Skeletal muscle satellite cell (primary cell): ENCODE data around the gene CDC42SE2.

Experiments
- H3K27me3 ChIP-seq: 2 replicates; pipeline ENCODE4 v1.7.0; 2013; ENCODE audit warnings: low read length; ENCODE audit not compliant: control insufficient read depth, insufficient read depth
- H3K36me3 ChIP-seq: 2 replicates; pipeline ENCODE4 v1.7.0; 2013; ENCODE audit warnings: mild to moderate bottlenecking, control low read depth, low read length; ENCODE audit not compliant: insufficient read depth
- H3K4me1 ChIP-seq: 2 replicates; pipeline ENCODE4 v1.7.0; 2013; ENCODE audit warnings: low read length; ENCODE audit not compliant: control insufficient read depth, insufficient read depth
- H3K4me2 ChIP-seq: 2 replicates; pipeline ENCODE4 v1.7.0; 2013; ENCODE audit warnings: mild to moderate bottlenecking, low read length
- H3K4me3 ChIP-seq: 2 replicates; pipeline ENCODE4 v1.7.0; 2013; ENCODE audit warnings: low read length
- H3K9ac ChIP-seq: 2 replicates; pipeline ENCODE4 v1.7.0; 2013; ENCODE audit warnings: mild to moderate bottlenecking, low read depth, low read length, moderate library complexity
- H3K9me3 ChIP-seq: replicated peaks from 2 replicates; pipeline ENCODE4 v1.7.0; 2013; ENCODE audit warnings: mild to moderate bottlenecking, control low read depth, low read length

Gene CDC42SE2

DNA sequence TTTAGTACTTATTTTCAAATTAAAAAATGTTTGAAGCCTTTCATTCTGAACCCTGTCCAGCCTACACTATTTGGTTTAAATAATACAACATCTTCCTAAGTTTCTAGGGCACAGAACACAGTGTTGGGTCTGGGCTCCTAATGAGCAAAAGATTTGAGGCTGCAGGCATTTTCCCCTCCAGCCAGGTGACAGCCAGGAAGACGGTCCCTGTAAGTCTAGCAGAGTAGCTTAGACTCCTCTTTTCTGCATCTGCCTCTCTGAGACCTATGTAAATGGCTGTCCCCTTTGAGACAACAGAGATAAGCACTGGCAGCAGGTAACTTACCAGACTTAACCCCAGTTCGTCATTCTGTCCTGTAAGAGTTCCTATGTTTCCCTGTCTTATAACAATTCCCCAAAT lies 141.8 kb downstream of the CDC42SE2 start:
- Histone ChIP-seq H3K4me1 (no peaks in the 10 kb centered on the region), H3K27me3 (no peaks in the 10 kb centered on the region), H3K36me3 (peaks cover 24% of the 10 kb centered on the region), H3K4me2 (no peak overlapping the region), H3K9me3 (no peaks in the 10 kb centered on the region), H3K9ac (no peak overlapping the region), H3K4me3 (no peak overlapping the region)

DNA sequence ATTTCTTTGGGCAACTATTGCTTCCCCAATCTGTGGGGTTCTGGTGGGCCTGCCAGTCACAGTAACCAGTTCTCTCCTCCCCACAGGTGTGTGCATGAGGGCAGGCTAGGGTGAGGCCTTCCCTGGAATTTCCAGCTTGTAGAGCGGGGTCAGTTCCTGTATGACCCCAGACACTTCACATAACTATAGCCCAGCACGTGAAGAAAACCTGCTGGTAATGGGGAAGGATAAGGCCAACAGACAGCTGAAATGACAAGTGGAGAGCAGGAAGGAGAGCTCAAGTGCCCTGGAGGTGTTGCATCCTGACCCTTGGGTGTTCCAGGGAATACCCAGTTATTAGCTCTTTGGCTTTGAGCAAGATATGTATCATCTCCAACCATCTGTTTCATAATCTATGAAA lies 142.2 kb downstream of the CDC42SE2 start:
- Histone ChIP-seq H3K4me2 (no peak overlapping the region), H3K9ac (no peak overlapping the region), H3K4me1 (no peaks in the 10 kb centered on the region), H3K4me3 (no peak overlapping the region), H3K27me3 (no peaks in the 10 kb centered on the region), H3K36me3 (peaks cover 20% of the 10 kb centered on the region), H3K9me3 (no peaks in the 10 kb centered on the region)

DNA sequence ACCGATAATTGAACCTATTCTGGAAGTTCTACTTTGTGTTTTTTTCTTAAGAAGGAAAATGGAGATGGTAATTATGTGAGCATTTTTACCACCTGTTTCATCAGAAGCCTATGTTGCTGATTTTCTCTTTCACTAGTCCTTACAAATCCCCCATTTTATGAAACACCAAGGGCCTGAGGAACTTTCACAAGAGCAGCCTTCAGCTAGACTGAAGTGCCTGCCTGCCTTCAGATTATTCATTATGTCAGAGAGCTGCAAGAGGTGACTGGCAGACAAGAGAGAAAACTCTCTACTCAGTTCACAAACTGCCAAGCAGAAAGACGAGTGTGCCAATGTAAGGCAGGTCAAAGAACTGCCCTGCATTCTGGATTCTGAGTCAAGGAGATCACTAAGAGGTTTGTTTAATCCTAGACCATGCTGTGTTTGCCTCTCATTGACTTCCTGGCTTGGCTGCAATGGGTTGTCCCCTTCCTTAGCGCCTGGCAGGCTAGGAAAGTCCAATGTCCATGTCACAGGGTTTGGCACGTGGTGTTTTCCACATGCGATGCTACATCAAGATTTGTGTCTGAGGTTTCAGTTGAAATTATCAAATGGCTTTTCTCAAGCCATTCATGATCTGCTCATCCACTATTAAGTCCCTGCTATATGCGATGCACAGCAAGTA lies 143.3 kb downstream of the CDC42SE2 start:
- H3K4me3 ChIP-seq = no peak overlapping the region
- H3K9ac ChIP-seq = no peak overlapping the region
- peaks cover 15% of the 10 kb centered on the region for H3K36me3 ChIP-seq
- H3K4me2 ChIP-seq = no peak overlapping the region
- H3K9me3 ChIP-seq = no peaks in the 10 kb centered on the region
- H3K27me3 ChIP-seq = no peaks in the 10 kb centered on the region
- H3K4me1 ChIP-seq = no peaks in the 10 kb centered on the region

DNA sequence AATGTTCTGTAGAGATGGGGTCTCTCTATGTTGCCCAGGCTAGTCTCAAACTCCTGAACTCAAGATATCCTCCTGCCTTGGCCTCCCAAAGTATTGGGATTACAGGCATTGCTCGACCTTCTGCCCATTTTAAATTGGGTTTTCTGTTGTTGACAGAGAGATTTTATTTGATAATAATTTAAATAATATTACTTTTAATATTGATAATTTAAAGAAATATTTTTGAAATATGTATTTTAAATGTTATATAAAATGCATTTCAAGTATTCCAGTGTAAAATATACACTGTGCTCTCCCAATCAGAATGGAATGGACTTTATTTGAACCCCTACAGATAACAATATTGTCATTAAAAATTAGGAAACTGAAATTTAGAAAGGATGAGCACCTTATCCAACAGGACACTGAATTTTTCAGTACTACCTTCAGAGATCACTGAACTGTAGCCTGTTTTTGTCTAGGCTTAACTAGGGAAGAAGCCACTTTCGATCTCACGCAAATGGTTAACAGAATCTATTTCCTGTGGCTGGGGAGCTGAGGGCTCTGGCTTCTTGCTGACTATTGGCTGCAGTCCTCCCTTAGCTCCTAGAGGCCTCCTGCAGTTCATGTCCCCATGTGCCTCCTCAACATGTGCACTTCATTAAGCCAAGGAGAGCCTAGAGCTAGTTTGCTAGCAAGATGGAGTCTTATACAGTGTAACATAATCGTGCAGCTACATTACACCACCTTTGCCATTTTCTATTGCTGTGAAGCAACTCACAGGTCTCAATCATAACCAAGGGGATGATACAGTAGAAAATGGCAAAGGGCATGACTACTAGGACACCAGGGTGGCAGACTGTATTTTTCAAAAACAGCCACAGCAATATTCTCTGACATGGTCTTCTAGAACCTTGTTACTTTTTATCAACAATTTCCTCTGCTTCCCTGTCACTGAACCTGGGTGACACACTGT lies 150.0 kb downstream of the CDC42SE2 start:
- no peak overlapping the region for H3K9ac ChIP-seq
- no peaks in the 10 kb centered on the region for H3K36me3 ChIP-seq
- no peak overlapping the region for H3K4me3 ChIP-seq
- no peaks in the 10 kb centered on the region for H3K27me3 ChIP-seq
- H3K4me1 ChIP-seq = no peaks in the 10 kb centered on the region
- no peaks in the 10 kb centered on the region for H3K9me3 ChIP-seq
- no peak overlapping the region for H3K4me2 ChIP-seq

DNA sequence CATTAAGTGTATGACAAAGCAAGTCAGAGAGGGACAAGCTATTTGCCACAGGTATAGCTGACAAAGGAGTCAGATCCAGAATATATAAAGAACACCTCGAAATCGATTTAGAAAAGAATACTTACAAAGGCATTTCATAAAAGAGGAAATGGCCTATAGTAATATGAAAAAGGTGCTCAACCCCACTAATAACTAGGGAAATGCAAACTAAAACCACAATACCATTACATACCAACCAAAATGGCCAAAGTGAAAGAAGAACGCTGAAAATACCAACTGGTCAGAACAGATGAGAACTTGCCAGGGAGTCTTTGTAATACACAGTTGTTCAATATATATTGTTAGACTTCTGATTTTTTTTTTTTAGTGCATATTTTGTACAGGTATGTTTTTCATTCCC lies 152.9 kb downstream of the CDC42SE2 start:
- no peak overlapping the region for H3K9ac ChIP-seq
- H3K4me2 ChIP-seq = no peak overlapping the region
- no peaks in the 10 kb centered on the region for H3K27me3 ChIP-seq
- H3K9me3 ChIP-seq = no peaks in the 10 kb centered on the region
- no peak overlapping the region for H3K4me3 ChIP-seq
- H3K36me3 ChIP-seq = peaks cover 4% of the 10 kb centered on the region
- no peaks in the 10 kb centered on the region for H3K4me1 ChIP-seq

DNA sequence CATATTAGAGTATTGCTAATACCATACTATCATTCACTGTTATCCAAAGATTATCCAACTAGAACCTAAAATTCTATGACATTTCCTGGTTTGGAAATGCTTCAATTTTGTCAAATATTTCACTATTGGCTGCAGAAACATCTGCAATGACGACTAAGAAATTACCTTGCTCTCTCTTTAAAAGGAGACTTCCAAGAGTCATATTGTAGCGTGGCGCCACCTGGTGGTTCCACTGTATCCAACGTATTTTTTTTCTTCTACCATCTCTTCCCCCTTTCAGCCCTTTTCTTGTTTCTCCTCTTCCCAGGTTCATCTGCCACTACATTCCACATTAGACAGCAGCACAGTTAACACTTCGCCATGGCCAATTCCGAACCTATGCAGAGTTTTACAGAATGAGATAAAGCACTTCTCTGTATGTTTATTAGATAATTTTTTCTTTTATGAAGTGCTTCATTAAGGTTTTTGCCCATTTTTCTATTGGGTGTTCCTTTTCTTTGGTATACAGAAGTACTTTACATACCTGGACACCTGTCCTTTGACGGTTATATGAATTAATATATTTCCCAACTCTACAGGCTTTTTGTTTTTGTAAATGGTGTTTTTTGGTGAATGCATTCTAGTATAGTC lies 153.5 kb downstream of the CDC42SE2 start:
- no peak overlapping the region for H3K4me2 ChIP-seq
- no peaks in the 10 kb centered on the region for H3K4me1 ChIP-seq
- no peak overlapping the region for H3K4me3 ChIP-seq
- H3K9ac ChIP-seq = no peak overlapping the region
- H3K36me3 ChIP-seq = peaks cover 8% of the 10 kb centered on the region
- no peaks in the 10 kb centered on the region for H3K9me3 ChIP-seq
- H3K27me3 ChIP-seq = no peaks in the 10 kb centered on the region

DNA sequence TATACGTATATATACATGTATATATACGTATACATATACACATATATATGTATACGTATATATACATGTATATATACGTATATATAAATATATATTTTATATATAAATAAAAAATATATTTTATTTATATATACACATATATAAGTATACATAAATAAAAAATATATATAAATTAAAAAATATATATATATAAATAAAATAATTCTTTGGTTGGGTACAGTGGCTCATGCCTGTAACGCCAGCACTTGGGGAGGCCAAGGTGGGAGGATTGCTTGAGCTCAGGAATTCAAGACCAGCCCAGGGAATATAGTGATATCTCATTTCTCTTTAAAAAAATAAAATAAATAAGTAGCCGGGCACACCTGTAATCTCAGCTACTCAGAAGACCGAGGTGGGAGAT lies 155.0 kb downstream of the CDC42SE2 start:
- H3K9ac ChIP-seq = no peak overlapping the region

DNA sequence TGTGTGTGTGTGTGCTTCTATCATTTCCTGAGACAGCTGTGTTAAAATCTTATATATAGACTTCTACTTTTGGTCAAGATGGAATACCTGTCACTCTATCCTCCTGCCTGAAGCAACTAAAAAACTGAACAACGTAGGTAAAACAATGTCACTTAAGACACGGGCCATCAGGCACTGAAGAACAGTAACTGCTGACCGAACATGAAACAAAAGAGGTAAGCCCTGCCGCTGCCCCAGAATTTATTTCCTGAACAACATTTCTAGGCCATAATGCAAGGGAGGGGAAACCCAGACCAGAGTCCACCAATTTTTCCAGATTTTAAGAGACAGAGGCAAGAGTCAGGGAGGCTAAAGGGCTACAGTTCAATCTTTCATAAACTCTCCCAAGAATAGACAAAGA lies 156.0 kb downstream of the CDC42SE2 start:
- H3K4me3 ChIP-seq = no peak overlapping the region
- no peaks in the 10 kb centered on the region for H3K9me3 ChIP-seq
- H3K4me2 ChIP-seq = no peak overlapping the region
- peaks cover 8% of the 10 kb centered on the region for H3K36me3 ChIP-seq
- no peak overlapping the region for H3K9ac ChIP-seq
- no peaks in the 10 kb centered on the region for H3K27me3 ChIP-seq
- no peaks in the 10 kb centered on the region for H3K4me1 ChIP-seq

More for the DNA sequence above, 155.0 kb downstream of the CDC42SE2 start:
- Histone ChIP-seq H3K27me3 (no peaks in the 10 kb centered on the region), H3K4me2 (no peak overlapping the region), H3K4me3 (no peak overlapping the region), H3K9me3 (no peaks in the 10 kb centered on the region), H3K4me1 (no peaks in the 10 kb centered on the region), H3K36me3 (peaks cover 8% of the 10 kb centered on the region)

DNA sequence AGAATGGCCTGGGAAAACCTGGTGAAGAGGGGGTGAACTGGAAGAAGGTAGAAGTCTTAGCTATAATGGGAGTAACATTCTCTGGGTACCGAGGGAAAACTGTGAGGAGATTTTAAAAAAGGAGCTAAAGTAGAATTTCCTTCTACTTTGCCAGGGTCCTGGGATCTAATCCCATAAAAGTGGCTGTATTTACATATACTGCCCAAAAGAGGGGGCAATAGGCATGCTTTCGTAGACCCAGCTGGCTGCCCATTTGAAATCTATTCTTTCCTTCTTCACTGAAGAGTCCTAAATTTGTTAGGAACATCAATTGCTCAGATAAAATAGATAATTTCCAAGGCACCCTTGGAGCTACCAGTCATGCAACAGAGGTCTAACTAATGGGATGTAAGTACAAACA lies 159.2 kb downstream of the CDC42SE2 start:
- H3K27me3 ChIP-seq = no peaks in the 10 kb centered on the region
- no peak overlapping the region for H3K4me3 ChIP-seq
- H3K4me2 ChIP-seq = no peak overlapping the region
- H3K36me3 ChIP-seq = peaks cover 12% of the 10 kb centered on the region
- H3K4me1 ChIP-seq = no peaks in the 10 kb centered on the region
- H3K9me3 ChIP-seq = no peaks in the 10 kb centered on the region
- no peak overlapping the region for H3K9ac ChIP-seq

DNA sequence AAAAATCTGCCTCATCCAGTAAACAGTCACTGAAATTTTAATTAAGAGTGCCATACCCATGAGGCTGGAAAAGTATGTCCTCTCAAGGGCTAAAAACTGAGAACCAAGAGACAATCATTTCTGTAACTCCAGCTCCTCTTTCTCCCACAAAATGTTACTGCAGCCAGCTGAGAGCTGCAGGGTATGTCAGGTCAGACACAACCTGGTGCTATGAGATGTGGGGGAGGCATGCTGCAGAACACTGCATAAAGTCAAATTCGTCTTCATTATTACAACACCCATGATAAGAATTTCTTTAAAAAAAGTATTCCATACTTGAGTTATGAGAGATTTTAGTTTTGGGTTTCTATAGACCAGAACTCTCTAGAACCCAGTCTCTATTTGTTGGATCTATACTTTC lies 162.2 kb downstream of the CDC42SE2 start:
- peaks cover 12% of the 10 kb centered on the region for H3K36me3 ChIP-seq
- H3K9me3 ChIP-seq = no peaks in the 10 kb centered on the region
- no peaks in the 10 kb centered on the region for H3K27me3 ChIP-seq
- no peak overlapping the region for H3K4me3 ChIP-seq
- H3K4me1 ChIP-seq = no peaks in the 10 kb centered on the region
- no peak overlapping the region for H3K9ac ChIP-seq
- no peak overlapping the region for H3K4me2 ChIP-seq

DNA sequence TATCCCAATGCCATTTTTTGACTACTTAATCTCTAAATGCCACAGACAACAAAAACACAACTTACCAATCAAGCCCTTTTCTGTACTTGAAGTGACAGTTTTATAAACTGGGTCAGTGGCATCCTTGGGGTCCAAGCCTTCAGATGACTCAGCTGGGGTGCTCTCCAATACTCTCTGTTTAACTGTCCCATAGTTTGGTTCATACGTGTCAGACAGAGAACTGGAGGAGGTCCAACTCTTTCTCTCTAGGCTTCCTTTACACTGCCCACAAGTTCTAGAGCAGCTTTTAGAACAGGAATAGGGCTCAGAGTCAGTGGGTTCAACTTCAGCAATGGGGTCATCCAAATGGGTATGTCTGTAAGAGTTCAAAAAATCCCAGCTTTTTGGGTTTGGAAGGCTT lies 166.9 kb downstream of the CDC42SE2 start:
- Histone ChIP-seq H3K4me2 (no peak overlapping the region), H3K9me3 (no peaks in the 10 kb centered on the region), H3K27me3 (no peaks in the 10 kb centered on the region), H3K4me3 (no peak overlapping the region), H3K9ac (no peak overlapping the region), H3K4me1 (no peaks in the 10 kb centered on the region), H3K36me3 (peaks cover 21% of the 10 kb centered on the region)
